Activated naive CD4-positive, alpha-beta T cell treated with Interleukin-2 at 50 U/mL for 16 hours (primary cell): Measurements from ENCODE around the gene NES.

Experiments used
- DNase-seq: peaks from one replicate; pipeline ENCODE4 v3.0.0-alpha.2; 2020

The NES gene

GRCh38 chr1:156680056-156680455 is 2.8 kb upstream of the NES start:
- DNase-seq: no peak

- no peak for DNase-seq
These were observed 699 bp upstream of the NES start for GRCh38 chr1:156677616-156678596.

GRCh38 chr1:156676114-156676819 is 940 bp downstream of the NES start:
- no peak for DNase-seq

- DNase-seq: no peak
These were observed 1.7 kb downstream of the NES start for GRCh38 chr1:156675210-156676113.

- DNase-seq: no peak
These were observed 3.7 kb downstream of the NES start for GRCh38 chr1:156673387-156674121.

- no peak for DNase-seq
These were observed 5.4 kb downstream of the NES start for GRCh38 chr1:156671804-156672203.

- DNase-seq: no peak
These were observed 6.4 kb downstream of the NES start for GRCh38 chr1:156670791-156671190.

- no peak for DNase-seq
These were observed 6.8 kb downstream of the NES start for GRCh38 chr1:156670359-156670758.

- DNase-seq: no peak
These were observed 7.4 kb downstream of the NES start for GRCh38 chr1:156669794-156670193.

GRCh38 chr1:156668801-156669637 is 8.2 kb downstream of the NES start:
- DNase-seq: no peak

- no peak for DNase-seq
These were observed 9.1 kb downstream of the NES start for GRCh38 chr1:156667968-156668709.

- DNase-seq: no peak
These were observed 9.6 kb downstream of the NES start for GRCh38 chr1:156667610-156667967.

GRCh38 chr1:156666862-156667609 is 10.2 kb downstream of the NES start:
- DNase-seq: no peak

- DNase-seq: no peak
These were observed 11.7 kb downstream of the NES start for GRCh38 chr1:156665539-156665938.

- DNase-seq: no peak
These were observed 12.3 kb downstream of the NES start for GRCh38 chr1:156664767-156665411.

- no peak for DNase-seq
These were observed 13.0 kb downstream of the NES start for GRCh38 chr1:156664046-156664766.

- DNase-seq: no peak
These were observed 14.0 kb downstream of the NES start for GRCh38 chr1:156663178-156663577.

- no peak for DNase-seq
These were observed 14.5 kb downstream of the NES start for GRCh38 chr1:156662800-156663055.
